ENCODE measurements around the gene SLC27A1.
"Not testable (repeated sequence)": the region's sequence is repeated elsewhere in the genome, so short reads cannot be mapped to it uniquely, and the experiment has no call there.

SLC27A1 gene

GRCh38 chr19:17487284-17488121 is 17.2 kb downstream of the SLC27A1 start:
- no peak for DNase-seq

GRCh38 chr19:17488593-17489391 is 18.5 kb downstream of the SLC27A1 start:
- no peak for DNase-seq

GRCh38 chr19:17489392-17490030 is 19.2 kb downstream of the SLC27A1 start:
- DNase-seq: no peak

GRCh38 chr19:17490411-17490810 is 20.1 kb downstream of the SLC27A1 start:
- no peak for DNase-seq

GRCh38 chr19:17491287-17491686 is 21.0 kb downstream of the SLC27A1 start:
- DNase-seq: no peak

GRCh38 chr19:17495639-17496296 is 25.4 kb downstream of the SLC27A1 start:
- DNase-seq: no peak

GRCh38 chr19:17496337-17496997 is 26.1 kb downstream of the SLC27A1 start:
- DNase-seq: peak; percentile 49

GRCh38 chr19:17497149-17497798 is 26.9 kb downstream of the SLC27A1 start:
- DNase-seq: no peak

- not testable (repeated sequence) for DNase-seq
Observed at GRCh38 chr19:17499025-17499424, 28.7 kb downstream of the SLC27A1 start.

GRCh38 chr19:17499648-17500446 is 29.5 kb downstream of the SLC27A1 start:
- no peak for DNase-seq

GRCh38 chr19:17500447-17501198 is 30.3 kb downstream of the SLC27A1 start:
- DNase-seq: no peak

GRCh38 chr19:17503240-17503639 is 32.9 kb downstream of the SLC27A1 start:
- no peak for DNase-seq

- no peak for DNase-seq
Observed at GRCh38 chr19:17504030-17504429, 33.7 kb downstream of the SLC27A1 start.

- no peak for DNase-seq
Observed at GRCh38 chr19:17504456-17504855, 34.1 kb downstream of the SLC27A1 start.

- DNase-seq: no peak
Observed at GRCh38 chr19:17505223-17505622, 34.9 kb downstream of the SLC27A1 start.

- DNase-seq: no peak
Observed at GRCh38 chr19:17506745-17507144, 36.4 kb downstream of the SLC27A1 start.

- DNase-seq: not testable (repeated sequence)
Observed at GRCh38 chr19:17508558-17508933, 38.2 kb downstream of the SLC27A1 start.

- no peak for DNase-seq
Observed at GRCh38 chr19:17510220-17510993, 40.1 kb downstream of the SLC27A1 start.
